Endothelial cell of umbilical vein (primary cell): ENCODE results near the gene DHFR. TPM values are rescaled to one million over a fixed set of nuclear protein-coding genes. Genes with fewer than 3 reads are reported as not detected.

Source experiments
- BruUV-seq: library from RNA; stranded (reverse); fragments of 400-500 nt; replicated peaks from 2 replicates; lab custom pipeline; 2021; lab: Mats Ljungman, UMichigan
- CTCF ChIA-PET: fragments of 300-600, 350-600 bp; sonication (Branson Sonifier 250); formaldehyde crosslinking; loops from one replicate; lab custom pipeline; 2021; ENCODE audit warnings: antibody characterized with exemption, inconsistent platforms; lab: Charles Lee
- POLR2A ChIA-PET: fragments of 300-600, 350-600 bp; sonication (Branson Sonifier 250); formaldehyde crosslinking; loops from one replicate; lab custom pipeline; 2021; ENCODE audit warnings: antibody characterized with exemption, inconsistent platforms; lab: Charles Lee
- DNase-seq: peaks from one replicate; pipeline ENCODE4 v3.0.0-alpha.2; 2011; ENCODE audit warnings: low read depth, low spot score
- FAIRE-seq: peaks from 2 replicates; lab custom pipeline; 2011; peaks lifted over from hg19 to GRCh38; lab: Jason Lieb, UNC
- H2AFZ ChIP-seq: 2 replicates; pipeline ENCODE4 v1.6.0; 2012; ENCODE audit warnings: low read depth, low read length, control low read depth, inconsistent platforms
- H3K27ac ChIP-seq: 2 replicates; pipeline ENCODE4 v1.5.1; 2011; ENCODE audit warnings: low read depth, mild to moderate bottlenecking, control low read depth, low read length, moderate library complexity; ENCODE audit not compliant: insufficient read depth
- H3K27me3 ChIP-seq, 2 experiments: 2 replicates each; pipeline versions ENCODE4 v1.6.0 to v1.6.1; 2011; ENCODE audit warnings: low read length in 2 of 2, mixed read lengths in 1 of 2; ENCODE audit not compliant: control insufficient read depth in 2 of 2, insufficient read depth in 2 of 2
- H3K36me3 ChIP-seq, 2 experiments: 2 replicates in 1 of 2; 3 replicates in 1 of 2; pipeline ENCODE4 v1.5.1; 2011; ENCODE audit warnings: low read length in 2 of 2, mild to moderate bottlenecking in 1 of 2, moderate library complexity in 1 of 2; ENCODE audit not compliant: control insufficient read depth in 2 of 2, insufficient read depth in 2 of 2; ENCODE audit errors: extremely low read depth in 1 of 2
- H3K4me1 ChIP-seq: 3 replicates; pipeline ENCODE4 v1.5.1; 2011; ENCODE audit warnings: mild to moderate bottlenecking, low read length; ENCODE audit not compliant: control insufficient read depth, insufficient read depth; ENCODE audit errors: extremely low read depth
- H3K4me2 ChIP-seq: 2 replicates; pipeline ENCODE4 v1.6.1; 2011; ENCODE audit warnings: low read length, control low read depth, mixed read lengths; ENCODE audit not compliant: insufficient read depth
- H3K4me3 ChIP-seq, 3 experiments: fragments of 200-600 bp in 1 of 3; sonication (generic), shearing (Covaris generic) in 1 of 3; replicated peaks in 1 of 3; 2 replicates each; pipeline ENCODE4 v1.5.1; 2011 to 2016; ENCODE audit warnings: control low read depth in 3 of 3, low read length in 3 of 3, mild to moderate bottlenecking in 2 of 3, inconsistent platforms in 1 of 3, low read depth in 1 of 3, moderate library complexity in 1 of 3; ENCODE audit not compliant: insufficient read depth in 1 of 3
- H3K79me2 ChIP-seq: 2 replicates; pipeline ENCODE4 v1.6.0; 2012; ENCODE audit warnings: low read length, inconsistent platforms; ENCODE audit not compliant: control insufficient read depth, insufficient read depth
- H3K9ac ChIP-seq: replicated peaks from 2 replicates; pipeline ENCODE3; 2011; ENCODE audit warnings: low read length, control low read depth; ENCODE audit not compliant: insufficient read depth; ENCODE audit errors: extremely low read depth
- H3K9me1 ChIP-seq: replicated peaks from 3 replicates; pipeline ENCODE4 v1.6.0; 2011; ENCODE audit warnings: mild to moderate bottlenecking, low read length; ENCODE audit not compliant: control insufficient read depth, insufficient read depth; ENCODE audit errors: extremely low read depth
- H3K9me3 ChIP-seq: replicated peaks from 2 replicates; pipeline ENCODE4 v1.5.1; 2012; ENCODE audit warnings: low read length, inconsistent platforms; ENCODE audit not compliant: control insufficient read depth, insufficient read depth
- H4K20me1 ChIP-seq: replicated peaks from 2 replicates; pipeline ENCODE3; 2011; ENCODE audit warnings: mild to moderate bottlenecking, low read length; ENCODE audit not compliant: control insufficient read depth, insufficient read depth; ENCODE audit errors: extremely low read depth
- EZH2 ChIP-seq: IDR thresholded peaks from 2 replicates; pipeline ENCODE4 v1.6.1; 2012; ENCODE audit warnings: borderline replicate concordance, low read depth, mild to moderate bottlenecking, moderate library complexity, low read length, inconsistent platforms; ENCODE audit not compliant: severe bottlenecking
- FOS ChIP-seq: IDR thresholded peaks from 2 replicates; pipeline ENCODE4 v1.6.1; 2011; ENCODE audit warnings: mild to moderate bottlenecking, low read length, moderate library complexity, borderline replicate concordance; ENCODE audit not compliant: insufficient read depth
- GATA2 ChIP-seq: IDR thresholded peaks from 2 replicates; pipeline ENCODE4 v1.7.0; 2011; ENCODE audit warnings: low read depth, mild to moderate bottlenecking, moderate library complexity, mixed read lengths, low read length; ENCODE audit not compliant: insufficient read length, insufficient read depth
- JUN ChIP-seq: IDR thresholded peaks from 2 replicates; pipeline ENCODE4 v1.6.1; 2011; ENCODE audit warnings: borderline replicate concordance, low read depth; ENCODE audit not compliant: insufficient read length, insufficient read depth
- MAX ChIP-seq: IDR thresholded peaks from 2 replicates; pipeline ENCODE4 v1.6.1; 2011; ENCODE audit not compliant: insufficient read depth, insufficient read length
- MYC ChIP-seq: IDR thresholded peaks from one replicate; pipeline ENCODE4 v1.6.1; 2011; ENCODE audit warnings: mild to moderate bottlenecking, low read depth, low read length
- POLR2A ChIP-seq: IDR thresholded peaks from 2 replicates; pipeline ENCODE4 v1.6.1; 2012; ENCODE audit warnings: low read depth, mild to moderate bottlenecking, control low read depth, low read length
- POLR2AphosphoS5 ChIP-seq: IDR thresholded peaks from 2 replicates; pipeline ENCODE4 v1.6.1; 2012; ENCODE audit warnings: low read depth, mild to moderate bottlenecking, control low read depth, low read length, moderate library complexity; ENCODE audit not compliant: insufficient read depth
- dilution Hi-C: fragments of 300-500 bp; cut with MboI; formaldehyde crosslinking; loops from one replicate; pipeline ENCODE4 v1.15.0; 2019; ENCODE audit warnings: low sequenced_read_pairs; ENCODE audit not compliant: extremely low pct_ligation_motif_present
- intact Hi-C: fragments of 100-400 bp; cut with micrococcal nuclease; formaldehyde crosslinking; loops from one replicate; pipeline ENCODE4 v1.10.0; 2022
- polyA plus RNA-seq, 4 experiments: library from polyadenylated mRNA; depleted of rRNA in 3 of 4; stranded (reverse) in 3 of 4; unstranded in 1 of 4; fragments of >200 nt; gene quantifications; 2 replicates each; pipeline versions ENCODE4 v1.2.1 to v1.2.3, GENCODE V29; 2011 to 2012; ENCODE audit warnings: missing spikeins in 1 of 4
- total RNA-seq: library from RNA; stranded (reverse); gene quantifications from 2 replicates; pipeline ENCODE4 v1.2.3, GENCODE V29; 2021
- TF ChIP-seq, protein P1 (sequence below), 2 donors: IDR thresholded peaks; 1 replicate in 1 of 2; 2 replicates in 1 of 2; pipeline ENCODE4 v1.5.1; 2011; ENCODE audit warnings: low read length in 2 of 2, mild to moderate bottlenecking in 2 of 2, moderate library complexity in 2 of 2, control low read depth in 1 of 2, inconsistent platforms in 1 of 2, low read depth in 1 of 2; ENCODE audit not compliant: insufficient read depth in 1 of 2; ENCODE audit errors: extremely low read depth in 1 of 2

Gene DHFR
- total and polyA plus RNA-seq, 2 donors (not counting 3 experiments of a cell fraction or from before 2014, with no cell fraction given) = 17.6 to 35.8 TPM

- intact Hi-C loops = no loop called here
- Histone ChIP-seq H3K4me1 (no peaks in the 10 kb centered on the region), H3K27ac (no peak overlapping the region), H3K4me3 (no peak overlapping the region), H4K20me1 (no peaks in the 10 kb centered on the region), H3K9ac (no peak overlapping the region), H3K79me2 (no peaks in the 10 kb centered on the region), H2AFZ (no peak overlapping the region), H3K36me3 (no peaks in the 10 kb centered on the region), H3K27me3 (no peaks in the 10 kb centered on the region), H3K9me1 (no peaks in the 10 kb centered on the region), H3K9me3 (no peaks in the 10 kb centered on the region), H3K4me2 (no peak overlapping the region)
- no TSS peak for BruUV-seq
- FAIRE-seq = no peak
- dilution Hi-C loops = no loop called here
- TF ChIP-seq MAX (no peak), MYC (no peak), JUN (no peak), FOS (no peak), EZH2 (no peak), POLR2A (no peak), GATA2 (no peak), POLR2AphosphoS5 (no peak)
- TF ChIP-seq, protein P1, sequence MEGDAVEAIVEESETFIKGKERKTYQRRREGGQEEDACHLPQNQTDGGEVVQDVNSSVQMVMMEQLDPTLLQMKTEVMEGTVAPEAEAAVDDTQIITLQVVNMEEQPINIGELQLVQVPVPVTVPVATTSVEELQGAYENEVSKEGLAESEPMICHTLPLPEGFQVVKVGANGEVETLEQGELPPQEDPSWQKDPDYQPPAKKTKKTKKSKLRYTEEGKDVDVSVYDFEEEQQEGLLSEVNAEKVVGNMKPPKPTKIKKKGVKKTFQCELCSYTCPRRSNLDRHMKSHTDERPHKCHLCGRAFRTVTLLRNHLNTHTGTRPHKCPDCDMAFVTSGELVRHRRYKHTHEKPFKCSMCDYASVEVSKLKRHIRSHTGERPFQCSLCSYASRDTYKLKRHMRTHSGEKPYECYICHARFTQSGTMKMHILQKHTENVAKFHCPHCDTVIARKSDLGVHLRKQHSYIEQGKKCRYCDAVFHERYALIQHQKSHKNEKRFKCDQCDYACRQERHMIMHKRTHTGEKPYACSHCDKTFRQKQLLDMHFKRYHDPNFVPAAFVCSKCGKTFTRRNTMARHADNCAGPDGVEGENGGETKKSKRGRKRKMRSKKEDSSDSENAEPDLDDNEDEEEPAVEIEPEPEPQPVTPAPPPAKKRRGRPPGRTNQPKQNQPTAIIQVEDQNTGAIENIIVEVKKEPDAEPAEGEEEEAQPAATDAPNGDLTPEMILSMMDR (IDR thresholded peaks at IDR 0.05; ENCODE audit: extremely low read depth in 1 of 2, insufficient read depth in 1 of 2, low read depth in 1 of 2, low read length in 2 of 2) = no peak
- POLR2A ChIA-PET = no interaction called here
- DNase-seq = no peak
- CTCF ChIA-PET = no interaction called here
Observed at GRCh38 chr5:80623999-80624398, 30.8 kb downstream of the DHFR start.
